K562 (cell line): Measurements from ENCODE around the gene LRRC27. TPM values are rescaled to one million over a fixed set of nuclear protein-coding genes. Genes with fewer than 3 reads are reported as not detected.

Experiments used
- ATAC-seq: fragments of 200-7000 bp; cut with Tn5 transposase; 3 replicates; pipeline ENCODE4 v1.9.1; 2020; ENCODE audit warnings: moderate library complexity
- BruUV-seq: library from RNA; stranded (reverse); fragments of 400-500 nt; replicated peaks from 2 replicates; lab custom pipeline; 2021; lab: Mats Ljungman, UMichigan
- CTCF ChIA-PET: fragments of 300-600 bp; formaldehyde crosslinking; extraction: SDS; loops from one replicate; lab custom pipeline; 2021; ENCODE audit warnings: low intra/inter-chr PET ratio; lab: Yijun Ruan, JAX
- POLR2A ChIA-PET: fragments of 300-600, 350-650 bp; sonication (Branson Sonifier 250); formaldehyde crosslinking; extraction: SDS; loops from one replicate; lab custom pipeline; 2021; ENCODE audit warnings: antibody characterized with exemption, inconsistent platforms; lab: Yijun Ruan, JAX
- DNase-seq, 4 experiments: peaks; one replicate each; pipeline versions ENCODE4 v3.0.0 to v3.0.0-alpha.2; 2011 to 2018; ENCODE audit warnings: low spot score in 3 of 4, mixed read lengths in 3 of 4; ENCODE audit errors: extremely low read depth in 1 of 4
- FAIRE-seq: peaks from 2 replicates; lab custom pipeline; 2011; peaks lifted over from hg19 to GRCh38; lab: Jason Lieb, UNC
- H2AFZ ChIP-seq: 2 replicates; pipeline ENCODE4 v1.6.0; 2011; ENCODE audit warnings: low read depth, low read length, control low read depth, inconsistent platforms
- H3K27ac ChIP-seq: fragments of 200-600 bp; 3 replicates; pipeline ENCODE4 v1.8.0; 2011; ENCODE audit warnings: low read depth, mild to moderate bottlenecking, control low read depth, inconsistent platforms, low read length, moderate library complexity, mixed read lengths; ENCODE audit errors: extremely low read depth
- H3K27me3 ChIP-seq, 2 experiments: fragments of 300-600 bp in 1 of 2; 2 replicates in 1 of 2; 3 replicates in 1 of 2; pipeline versions ENCODE4 v1.6.0 to v1.8.0; 2011; ENCODE audit warnings: inconsistent platforms in 2 of 2, low read length in 2 of 2, mild to moderate bottlenecking in 1 of 2, mixed read lengths in 1 of 2, moderate library complexity in 1 of 2; ENCODE audit not compliant: control insufficient read depth in 2 of 2, insufficient read depth in 2 of 2
- H3K36me3 ChIP-seq: fragments of 300-600 bp; 3 replicates; pipeline ENCODE4 v1.8.0; 2011; ENCODE audit warnings: mild to moderate bottlenecking, low read length, inconsistent platforms; ENCODE audit not compliant: control insufficient read depth, insufficient read depth
- H3K4me1 ChIP-seq, 2 experiments: fragments of 200-600 bp in 1 of 2; replicated peaks in 1 of 2; 2 replicates in 1 of 2; 3 replicates in 1 of 2; pipeline versions ENCODE4 v1.5.1 to v1.8.0; 2011; ENCODE audit warnings: inconsistent platforms in 2 of 2, low read length in 2 of 2, mild to moderate bottlenecking in 1 of 2, mixed read lengths in 1 of 2, moderate library complexity in 1 of 2; ENCODE audit not compliant: control insufficient read depth in 2 of 2, insufficient read depth in 2 of 2
- H3K4me2 ChIP-seq: 2 replicates; pipeline ENCODE4 v1.6.1; 2011; ENCODE audit warnings: low read length, control low read depth, inconsistent platforms, mixed read lengths; ENCODE audit not compliant: insufficient read depth
- H3K4me3 ChIP-seq: fragments of 200-600 bp; sonication (generic), shearing (Covaris generic); 2 replicates; pipeline ENCODE4 v1.5.1; 2016; ENCODE audit warnings: control low read depth, inconsistent platforms
- H3K79me2 ChIP-seq: fragments of 200-600 bp; 3 replicates; pipeline ENCODE4 v1.8.0; 2011; ENCODE audit warnings: low read length, inconsistent platforms; ENCODE audit not compliant: control insufficient read depth, insufficient read depth
- H3K9ac ChIP-seq, 2 experiments: 2 replicates each; pipeline versions ENCODE4 v1.6.0 to v1.6.1; 2011; ENCODE audit warnings: low read depth in 2 of 2, low read length in 2 of 2, control low read depth in 1 of 2, inconsistent platforms in 1 of 2, mild to moderate bottlenecking in 1 of 2, mixed read lengths in 1 of 2; ENCODE audit not compliant: insufficient read depth in 1 of 2
- H3K9me1 ChIP-seq: one replicate; pipeline ENCODE4 v1.6.0; 2011; ENCODE audit warnings: inconsistent platforms, mild to moderate bottlenecking, low read length, moderate library complexity; ENCODE audit not compliant: control insufficient read depth, insufficient read depth
- H3K9me3 ChIP-seq: replicated peaks from 2 replicates; pipeline ENCODE4 v1.5.1; 2011; ENCODE audit warnings: low read depth, low read length, inconsistent platforms; ENCODE audit not compliant: control insufficient read depth, insufficient read depth
- H4K20me1 ChIP-seq: replicated peaks from 2 replicates; pipeline ENCODE4 v1.6.1; 2011; ENCODE audit warnings: low read length, inconsistent platforms, mixed read lengths; ENCODE audit not compliant: control insufficient read depth, insufficient read depth
- BDP1 ChIP-seq: IDR thresholded peaks from 3 replicates; pipeline ENCODE4 v1.6.1; 2011; ENCODE audit not compliant: insufficient read length, insufficient read depth
- BRF1 ChIP-seq: IDR thresholded peaks from 3 replicates; pipeline ENCODE4 v1.6.1; 2011; ENCODE audit warnings: borderline replicate concordance, mild to moderate bottlenecking; ENCODE audit not compliant: insufficient read length; ENCODE audit errors: extremely low read depth
- EP400 ChIP-seq: fragments of 450-650 bp; IDR thresholded peaks from 2 replicates; pipeline ENCODE4 v1.6.1; 2017; ENCODE audit warnings: antibody characterized with exemption, mild to moderate bottlenecking, moderate library complexity
- ESRRA ChIP-seq: fragments of 450-650 bp; IDR thresholded peaks from 2 replicates; pipeline ENCODE4 v1.6.1; 2014; ENCODE audit warnings: low read depth, mild to moderate bottlenecking, moderate library complexity, borderline replicate concordance
- KHSRP ChIP-seq: fragments of 450-650 bp; IDR thresholded peaks from 2 replicates; pipeline ENCODE4 v1.6.1; 2017
- NR2C2 ChIP-seq, 2 experiments: fragments of 200-800 bp in 1 of 2; sonication (Bioruptor generic) in 1 of 2; sonication (generic) in 1 of 2; formaldehyde crosslinking in 1 of 2; IDR thresholded peaks; 2 replicates each; pipeline versions ENCODE4 v1.6.1 to v1.8.0; 2016 to 2022; ENCODE audit warnings: mild to moderate bottlenecking in 1 of 2, missing compliant biosample characterization in 1 of 2, missing genetic modification characterization in 1 of 2, missing genetic modification reagents in 1 of 2
- RUNX1 ChIP-seq: sonication (generic); IDR thresholded peaks from 2 replicates; pipeline ENCODE4 v1.6.1; 2016; ENCODE audit warnings: antibody characterized with exemption, low read depth
- SIRT6 ChIP-seq: IDR thresholded peaks from one replicate; pipeline ENCODE4 v1.6.1; 2012; ENCODE audit warnings: low read depth, mild to moderate bottlenecking, control low read depth, inconsistent platforms, low read length, moderate library complexity
- TAF1 ChIP-seq: IDR thresholded peaks from 2 replicates; pipeline ENCODE4 v1.6.1; 2011; ENCODE audit warnings: mild to moderate bottlenecking, low read length, moderate library complexity; ENCODE audit not compliant: insufficient read depth, control insufficient read depth, severe bottlenecking; ENCODE audit errors: extremely low read depth
- ZNF140 ChIP-seq: fragments of 250-450 bp; sonication (Bioruptor Pico); IDR thresholded peaks from 2 replicates; pipeline ENCODE4 v1.8.0; 2021; ENCODE audit warnings: moderate library complexity, mild to moderate bottlenecking, inconsistent platforms
- ZNF347 ChIP-seq: fragments of 450-650 bp; formaldehyde crosslinking; IDR thresholded peaks from 2 replicates; pipeline ENCODE4 v1.4.0; 2020; ENCODE audit warnings: low read depth, mild to moderate bottlenecking, moderate library complexity
- ZNF408 ChIP-seq: fragments of 250-450 bp; sonication (Bioruptor Pico); IDR thresholded peaks from 2 replicates; pipeline ENCODE4 v1.4.0; 2020; ENCODE audit warnings: low read depth, mild to moderate bottlenecking, moderate library complexity
- WGBS: fragments of 100-300 bp; shearing (Covaris generic); methylation state at CpG from one replicate; pipeline ENCODE4 v1.1.6; 2016; ENCODE audit warnings: low coverage, mixed read lengths; ENCODE audit not compliant: insufficient coverage; ENCODE audit errors: missing lambda C conversion rate; 5-methylcytosine and 5-hydroxymethylcytosine counted together
- in situ Hi-C: fragments of 300-500 bp; cut with MboI; formaldehyde crosslinking; loops from 4 replicates; pipeline ENCODE4 v1.15.0; 2018; ENCODE audit warnings: inconsistent platforms, mixed read lengths
- intact Hi-C: fragments of 100-400 bp; cut with micrococcal nuclease; formaldehyde crosslinking; loops from 2 replicates; pipeline ENCODE4 v1.14.2; 2022
- polyA plus RNA-seq, 8 experiments: library from polyadenylated mRNA; depleted of rRNA in 4 of 8; stranded (reverse) in 5 of 8; unstranded in 3 of 8; fragments of >200 nt; fragmentation: Nextera tagmentation in 2 of 8; fragmentation: Illumina TruSeq in 1 of 8; extraction: Ambion mirVana in 2 of 8; extraction: Trizol in 1 of 8; gene quantifications; 2 replicates each; pipeline versions ENCODE4 v1.2.1 to v1.2.3, GENCODE V29; 2011 to 2014; ENCODE audit warnings: inconsistent platforms in 1 of 8, missing spikeins in 1 of 8
- total RNA-seq, 7 experiments: library from RNA; depleted of rRNA in 6 of 7; stranded (reverse); fragments of >200 nt in 6 of 7; fragmentation: Illumina TruSeq in 2 of 7; extraction: Trizol in 2 of 7; gene quantifications; 2 replicates each; pipeline versions ENCODE4 v1.2.1 to v1.2.3, GENCODE V29; 2011 to 2021; ENCODE audit warnings: low replicate concordance in 1 of 7
- TF ChIP-seq, protein P1 (sequence below): fragments of 250-450 bp; sonication (Bioruptor Pico); IDR thresholded peaks from 2 replicates; pipeline ENCODE4 v1.5.0; 2021; ENCODE audit warnings: mild to moderate bottlenecking, borderline replicate concordance

LRRC27 gene
- total and polyA plus RNA-seq, 9 of the 15 experiments (the other 6 are each of a cell fraction or from before 2014, with no cell fraction given): 0.10 to 2.7 (median 1.4) TPM

DNA sequence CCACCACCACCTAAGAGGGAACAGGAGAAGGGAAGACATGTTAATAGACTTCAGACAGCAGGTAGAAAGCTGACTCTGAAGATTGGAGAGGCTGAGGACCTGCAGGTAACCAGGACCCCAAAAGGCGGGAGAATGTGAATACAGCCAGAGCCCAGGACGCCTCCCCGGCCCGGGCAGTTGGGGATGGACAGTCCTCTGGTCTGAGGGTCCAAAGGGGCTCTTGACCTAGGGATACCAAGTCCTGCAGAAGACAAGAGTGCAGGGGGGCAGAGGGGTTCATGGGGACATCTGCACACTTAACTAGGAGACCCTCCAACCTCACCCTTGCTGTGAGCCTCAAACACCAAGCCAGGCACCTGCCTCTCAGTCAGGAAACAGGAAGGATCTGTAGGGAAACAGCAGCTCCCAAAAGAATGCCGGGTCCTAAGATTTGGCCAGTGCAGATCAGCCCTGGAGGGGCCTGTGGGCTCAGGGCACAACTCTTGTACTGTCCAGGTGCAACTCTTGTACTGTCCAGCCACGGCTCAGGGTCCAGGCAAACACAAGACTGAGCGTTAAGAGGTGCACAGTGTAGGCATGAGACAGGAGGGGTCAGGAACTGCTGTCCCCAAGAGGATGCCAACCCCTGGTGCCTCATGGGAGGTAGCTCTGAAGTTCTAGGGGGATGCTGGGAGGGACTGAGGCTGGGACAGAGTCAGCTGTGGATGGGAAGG, 22.0 kb upstream of the LRRC27 start (continued):
- no peak for TF ChIP-seq TAF1
- TF ChIP-seq NR2C2 (CRISPR knock-in tag; IDR thresholded peaks at IDR 0.05): no peak
- no peak for TF ChIP-seq NR2C2 (tag; IDR thresholded peaks at IDR 0.05)
- no peak for TF ChIP-seq ZNF347 (CRISPR knock-in tag)
- TF ChIP-seq EP400: no peak
- no peak for TF ChIP-seq SIRT6
- TF ChIP-seq ZNF408 (CRISPR knock-in tag): no peak
- TF ChIP-seq RUNX1: no peak
- no peak for TF ChIP-seq KHSRP
- TF ChIP-seq ESRRA: no peak

DNA sequence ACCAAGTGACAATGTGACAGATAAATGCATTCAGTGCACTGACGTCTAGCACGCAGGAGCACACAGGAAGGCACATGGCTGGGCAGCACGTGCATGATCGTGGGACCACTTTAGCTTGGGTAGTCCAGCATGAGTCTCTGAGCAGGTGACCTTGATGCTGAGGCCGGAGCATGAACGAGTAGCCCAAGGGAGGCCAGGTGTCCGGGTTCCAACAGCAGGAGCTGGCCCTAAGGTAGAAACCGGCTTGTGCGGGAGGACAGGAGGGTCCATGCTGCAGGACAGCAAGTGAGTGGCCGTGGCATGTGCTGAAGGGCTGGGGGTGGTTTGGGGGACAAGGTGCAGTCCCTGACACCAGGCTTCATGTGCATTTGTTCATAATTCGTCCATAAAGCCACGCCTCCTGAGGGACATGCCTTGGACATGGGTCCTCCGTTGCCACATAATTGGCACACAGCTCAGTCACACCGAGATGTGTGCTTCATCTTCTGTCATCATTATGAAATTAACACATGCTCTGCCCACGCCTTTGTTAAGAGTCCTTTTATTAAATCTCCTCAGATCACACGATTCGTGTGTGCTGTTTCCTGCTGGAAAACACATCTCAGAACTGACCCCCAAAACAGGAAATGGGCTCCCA, 21.2 kb upstream of the LRRC27 start:
- Histone ChIP-seq H3K27ac (no peak overlapping the region), H3K27me3 (peaks cover 8 to 15% of the 10 kb centered on the region in 2 experiments; a peak in 4 of 5 replicates), H3K4me3 (no peak overlapping the region), H3K4me2 (peak overlapping the region; percentile 51), H3K79me2 (no peaks in the 10 kb centered on the region), H2AFZ (peak overlapping the region; percentile 72), H3K9me3 (no peaks in the 10 kb centered on the region; the same call in 1 of the 2 replicates), H3K4me1 (peaks cover 10 to 39% of the 10 kb centered on the region in 2 experiments), H3K9me1 (no peaks in the 10 kb centered on the region), H3K36me3 (no peaks in the 10 kb centered on the region), H4K20me1 (no peaks in the 10 kb centered on the region), H3K9ac (no peak overlapping the region)
- intact Hi-C loops (no loop called here), in situ Hi-C loops (no loop called here)
- CTCF ChIA-PET: no interaction called here
- FAIRE-seq (no peak), DNase-seq (no peak), ATAC-seq (no peak)
- TF ChIP-seq BDP1: no peak
- TF ChIP-seq, protein P1, sequence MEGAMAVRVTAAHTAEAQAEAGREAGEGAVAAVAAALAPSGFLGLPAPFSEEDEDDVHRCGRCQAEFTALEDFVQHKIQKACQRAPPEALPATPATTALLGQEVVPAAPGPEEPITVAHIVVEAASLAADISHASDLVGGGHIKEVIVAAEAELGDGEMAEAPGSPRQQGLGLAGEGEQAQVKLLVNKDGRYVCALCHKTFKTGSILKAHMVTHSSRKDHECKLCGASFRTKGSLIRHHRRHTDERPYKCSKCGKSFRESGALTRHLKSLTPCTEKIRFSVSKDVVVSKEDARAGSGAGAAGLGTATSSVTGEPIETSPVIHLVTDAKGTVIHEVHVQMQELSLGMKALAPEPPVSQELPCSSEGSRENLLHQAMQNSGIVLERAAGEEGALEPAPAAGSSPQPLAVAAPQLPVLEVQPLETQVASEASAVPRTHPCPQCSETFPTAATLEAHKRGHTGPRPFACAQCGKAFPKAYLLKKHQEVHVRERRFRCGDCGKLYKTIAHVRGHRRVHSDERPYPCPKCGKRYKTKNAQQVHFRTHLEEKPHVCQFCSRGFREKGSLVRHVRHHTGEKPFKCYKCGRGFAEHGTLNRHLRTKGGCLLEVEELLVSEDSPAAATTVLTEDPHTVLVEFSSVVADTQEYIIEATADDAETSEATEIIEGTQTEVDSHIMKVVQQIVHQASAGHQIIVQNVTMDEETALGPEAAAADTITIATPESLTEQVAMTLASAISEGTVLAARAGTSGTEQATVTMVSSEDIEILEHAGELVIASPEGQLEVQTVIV (CRISPR knock-in tag): no peak
- TF ChIP-seq ZNF140 (CRISPR knock-in tag): no peak
- TF ChIP-seq BRF1: no peak
- 63% methylated on average over 10 of the region's 17 CpGs for WGBS
- BruUV-seq: no TSS peak
- POLR2A ChIA-PET: no interaction called here
